ENCODE data around the gene SHISA5. TPM values are rescaled to one million over a fixed set of nuclear protein-coding genes. Genes with fewer than 3 reads are reported as not detected.

The SHISA5 gene
- total RNA-seq, 4 donors from 2014 or later, result 78.4 to 145 (median 93.9) TPM

- no peak for DNase-seq (ENCODE audit: low spot score in 2 of 2)
- Histone ChIP-seq H3K27ac (peak overlapping the region in 1 of 4 donors; percentile 62), H3K4me1 (peaks cover 0 to 4% (median 0%) of the 10 kb centered on the region in 4 donors), H3K27me3 (no peaks in the 10 kb centered on the region), H3K9me3 (no peaks in the 10 kb centered on the region), H3K36me3 (peaks cover 0 to 32% (median 0%) of the 10 kb centered on the region in 3 donors), H3K4me3 (no peak overlapping the region)
- TF ChIP-seq EP300 (IDR thresholded peaks at IDR 0.05), result no peak
- no peak for TF ChIP-seq CTCF (IDR thresholded peaks at IDR 0.05)
- no peak for TF ChIP-seq POLR2A (IDR thresholded peaks at IDR 0.05)
- 82% methylated on average over 19 of the region's 19 CpGs for WGBS, 2 donors
Measured at GRCh38 chr3:48478626-48479555, 25.1 kb downstream of the SHISA5 start.

- TF ChIP-seq POLR2A (IDR thresholded peaks at IDR 0.05) (no peak), CTCF (IDR thresholded peaks at IDR 0.05) (no peak), EP300 (IDR thresholded peaks at IDR 0.05) (no peak)
- DNase-seq (ENCODE audit: low spot score in 2 of 2), result no peak
- Histone ChIP-seq H3K27ac (peak overlapping the region in 1 of 4 donors; percentile 62), H3K36me3 (peaks cover 0 to 32% (median 0%) of the 10 kb centered on the region in 3 donors), H3K4me3 (no peak overlapping the region), H3K4me1 (peaks cover 0 to 10% (median 0%) of the 10 kb centered on the region in 4 donors), H3K9me3 (no peaks in the 10 kb centered on the region), H3K27me3 (no peaks in the 10 kb centered on the region)
- 73 to 76% methylated on average over 6 to 8 of the region's 9 CpGs for WGBS, 2 donors
Measured at GRCh38 chr3:48477959-48478520, 25.9 kb downstream of the SHISA5 start.

DNA sequence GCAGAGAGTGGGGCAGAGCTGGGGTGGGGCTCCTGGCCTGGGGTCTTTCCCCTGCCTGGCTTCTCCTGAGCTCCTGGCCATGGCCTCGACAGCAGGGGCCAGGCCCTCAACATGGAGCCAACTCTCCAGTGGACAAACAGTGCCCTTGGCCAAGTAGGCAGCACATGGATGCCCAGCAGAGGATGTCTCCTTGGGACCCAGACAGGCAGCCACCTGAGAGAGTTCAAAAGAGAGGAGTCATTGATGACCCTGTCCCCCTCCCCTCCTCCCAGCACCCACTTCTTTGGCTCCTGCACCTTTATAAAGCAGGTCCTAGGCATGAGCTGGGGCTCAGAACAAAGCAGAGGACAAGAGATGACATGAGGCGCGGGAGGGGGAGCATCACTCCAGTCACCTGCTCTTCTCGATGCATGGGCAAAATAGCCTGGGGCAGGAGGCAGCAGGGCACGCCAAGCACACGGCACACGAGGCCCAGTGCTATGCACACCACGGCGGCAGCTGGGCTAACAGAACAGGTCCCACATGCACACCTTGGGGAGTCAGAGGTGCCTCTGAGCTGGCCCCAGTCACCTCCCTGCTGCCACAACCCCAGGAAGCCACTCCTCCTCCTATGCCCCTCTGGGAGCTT, 27.4 kb downstream of the SHISA5 start:
- Histone ChIP-seq H3K4me3 (no peak overlapping the region), H3K36me3 (peaks cover 0 to 32% (median 0%) of the 10 kb centered on the region in 3 donors), H3K9me3 (no peaks in the 10 kb centered on the region), H3K27ac (no peak overlapping the region), H3K4me1 (peaks cover 0 to 18% (median 7%) of the 10 kb centered on the region in 4 donors), H3K27me3 (no peaks in the 10 kb centered on the region)
- TF ChIP-seq POLR2A (IDR thresholded peaks at IDR 0.05) (no peak), EP300 (IDR thresholded peaks at IDR 0.05) (no peak), CTCF (IDR thresholded peaks at IDR 0.05) (no peak)
- no peak for DNase-seq (ENCODE audit: low spot score in 2 of 2)
- 85 to 90% methylated on average over 9 of the region's 9 CpGs for WGBS, 2 donors

GRCh38 chr3:48475188-48475587, 28.8 kb downstream of the SHISA5 start:
- no peaks in the 10 kb centered on the region for H3K9me3 ChIP-seq
- H3K4me3 ChIP-seq, result no peak overlapping the region
- WGBS, 2 donors, result 76 to 78% methylated on average over 11 of the region's 11 CpGs
- TF ChIP-seq CTCF (IDR thresholded peaks at IDR 0.05) (no peak), EP300 (IDR thresholded peaks at IDR 0.05) (no peak), POLR2A (IDR thresholded peaks at IDR 0.05) (no peak)
- DNase-seq (ENCODE audit: low spot score in 2 of 2), result no peak
- peaks cover 2 to 31% (median 20%) of the 10 kb centered on the region in 4 donors for H3K4me1 ChIP-seq
- no peaks in the 10 kb centered on the region for H3K27me3 ChIP-seq
- H3K36me3 ChIP-seq, result peaks cover 0 to 36% (median 0%) of the 10 kb centered on the region in 3 donors
- no peak overlapping the region for H3K27ac ChIP-seq

Measured in tibial nerve (tissue), 4 donors.